Neural progenitor cell (in vitro differentiated cells): Measurements from ENCODE around the gene PALS1.

Experiments used
- EZH2 ChIP-seq: fragments of 200-600 bp; sonication (generic); IDR thresholded peaks from 2 replicates; pipeline ENCODE4 v1.6.1; 2017; ENCODE audit warnings: antibody characterized with exemption, mild to moderate bottlenecking, moderate library complexity
- EZH2phosphoT487 ChIP-seq: fragments of 200-600 bp; sonication (generic); IDR thresholded peaks from 2 replicates; pipeline ENCODE4 v1.6.1; 2017; ENCODE audit warnings: antibody characterized with exemption
- TF ChIP-seq, protein P1 (sequence below): fragments of 200-600 bp; sonication (generic); IDR thresholded peaks from 2 replicates; pipeline ENCODE4 v1.5.1; 2017; ENCODE audit warnings: antibody characterized with exemption, mild to moderate bottlenecking

GRCh38 chr14:67276131-67276530 lies 34.9 kb downstream of the PALS1 start:
- TF ChIP-seq, protein P1, sequence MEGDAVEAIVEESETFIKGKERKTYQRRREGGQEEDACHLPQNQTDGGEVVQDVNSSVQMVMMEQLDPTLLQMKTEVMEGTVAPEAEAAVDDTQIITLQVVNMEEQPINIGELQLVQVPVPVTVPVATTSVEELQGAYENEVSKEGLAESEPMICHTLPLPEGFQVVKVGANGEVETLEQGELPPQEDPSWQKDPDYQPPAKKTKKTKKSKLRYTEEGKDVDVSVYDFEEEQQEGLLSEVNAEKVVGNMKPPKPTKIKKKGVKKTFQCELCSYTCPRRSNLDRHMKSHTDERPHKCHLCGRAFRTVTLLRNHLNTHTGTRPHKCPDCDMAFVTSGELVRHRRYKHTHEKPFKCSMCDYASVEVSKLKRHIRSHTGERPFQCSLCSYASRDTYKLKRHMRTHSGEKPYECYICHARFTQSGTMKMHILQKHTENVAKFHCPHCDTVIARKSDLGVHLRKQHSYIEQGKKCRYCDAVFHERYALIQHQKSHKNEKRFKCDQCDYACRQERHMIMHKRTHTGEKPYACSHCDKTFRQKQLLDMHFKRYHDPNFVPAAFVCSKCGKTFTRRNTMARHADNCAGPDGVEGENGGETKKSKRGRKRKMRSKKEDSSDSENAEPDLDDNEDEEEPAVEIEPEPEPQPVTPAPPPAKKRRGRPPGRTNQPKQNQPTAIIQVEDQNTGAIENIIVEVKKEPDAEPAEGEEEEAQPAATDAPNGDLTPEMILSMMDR: no peak
- TF ChIP-seq EZH2phosphoT487: no peak
- TF ChIP-seq EZH2: no peak
